Cardiac muscle cell (in vitro differentiated cells and primary cell): ENCODE data around the gene ZFP64. TPM values are rescaled to one million over a fixed set of nuclear protein-coding genes. Genes with fewer than 3 reads are reported as not detected.

Experiments used
- DNase-seq, 2 donors: peaks; one replicate each; pipeline versions ENCODE4 v3.0.0 to v3.0.0-alpha.2; 2010 to 2017; ENCODE audit warnings: low read depth in 1 of 2, low spot score in 1 of 2
- H3K27ac ChIP-seq: fragments of 200-600 bp; sonication (generic); 2 replicates; pipeline ENCODE4 v1.5.1; 2016
- H3K27me3 ChIP-seq: fragments of 200-600 bp; sonication (generic); 2 replicates; pipeline ENCODE4 v1.6.0; 2016; ENCODE audit warnings: control low read depth
- H3K36me3 ChIP-seq: fragments of 200-600 bp; sonication (generic); 2 replicates; pipeline ENCODE4 v1.5.1; 2016; ENCODE audit warnings: control low read depth
- H3K4me1 ChIP-seq: fragments of 200-600 bp; sonication (generic); 2 replicates; pipeline ENCODE4 v1.8.1; 2017; ENCODE audit warnings: low read depth, mild to moderate bottlenecking, mixed run types
- H3K4me3 ChIP-seq: fragments of 200-600 bp; sonication (generic); 2 replicates; pipeline ENCODE4 v1.5.1; 2016; ENCODE audit warnings: mild to moderate bottlenecking
- H3K9me3 ChIP-seq: fragments of 200-600 bp; sonication (generic); 2 replicates; pipeline ENCODE4 v1.5.1; 2017; ENCODE audit warnings: low read depth, mild to moderate bottlenecking, control low read depth
- polyA plus RNA-seq: library from polyadenylated mRNA; unstranded; fragments of >200 nt; fragmentation: Nextera tagmentation; extraction: Ambion mirVana; gene quantifications from 2 replicates; pipeline ENCODE4 v1.2.1, GENCODE V29; 2016
- total RNA-seq: library from RNA; depleted of rRNA; stranded (reverse); fragments of >200 nt; gene quantifications from 2 replicates; pipeline ENCODE4 v1.2.3, GENCODE V29; 2016
- TF ChIP-seq, protein P1 (sequence below): IDR thresholded peaks from 2 replicates; pipeline ENCODE4 v1.5.1; 2012; ENCODE audit warnings: low read depth, mild to moderate bottlenecking, low read length

The ZFP64 gene
- total RNA-seq: 14.2 and 17.7 TPM in 2 replicates
- polyA plus RNA-seq: 9.6 and 17.2 TPM in 2 replicates

DNA sequence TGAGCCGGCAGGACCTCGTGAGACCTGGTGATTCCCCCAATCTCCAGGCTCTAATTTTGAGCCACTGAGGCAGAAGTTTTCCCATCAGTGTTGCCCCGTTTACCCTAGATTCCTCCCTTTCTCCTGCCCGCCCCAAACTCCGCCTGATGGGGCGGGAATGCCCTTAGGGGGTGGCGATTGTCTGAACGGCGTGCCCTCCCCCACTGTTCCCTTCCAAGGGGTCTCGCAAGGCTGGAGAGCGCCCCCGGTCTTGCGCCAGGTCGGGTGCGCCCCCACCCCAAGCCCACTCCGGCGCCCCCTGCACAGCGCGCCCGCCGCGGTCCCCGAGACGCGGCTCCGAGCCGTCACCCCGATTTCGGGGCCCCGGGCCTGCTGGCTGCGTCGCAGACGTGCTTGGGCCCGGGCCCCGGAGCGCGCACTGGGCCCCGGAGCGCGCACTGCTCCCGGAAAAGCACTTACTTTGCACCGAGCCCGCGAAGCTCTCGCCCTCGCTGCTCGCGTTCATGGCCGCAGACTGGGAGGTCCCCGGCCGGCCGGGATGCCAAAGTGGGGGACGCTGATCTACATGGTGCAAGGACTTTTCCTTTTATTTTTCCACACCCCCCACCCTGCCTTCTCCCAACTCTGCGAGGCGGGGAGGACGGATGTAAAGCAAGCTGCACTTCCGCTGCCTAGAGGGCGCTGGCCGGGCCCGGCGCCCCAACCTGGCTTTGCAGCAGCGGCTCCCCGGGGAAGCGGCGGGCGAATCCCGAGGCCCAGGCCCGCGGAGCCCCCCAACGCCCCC, at the start of gene ZFP64:
ZFP64 (minus strand) TSS at position 648 of the 784 bp plus-strand sequence; CDS start at position 505, 143 bp downstream.
- H3K36me3 ChIP-seq: no peaks in the 10 kb centered on the region
- H3K9me3 ChIP-seq: no peaks in the 10 kb centered on the region
- no peaks in the 10 kb centered on the region for H3K4me1 ChIP-seq
- H3K27ac ChIP-seq: peak within 1 kb of the TSS; percentile 5
- no peaks in the 10 kb centered on the region for H3K27me3 ChIP-seq
- peak within 1 kb of the TSS; percentile 80 for H3K4me3 ChIP-seq
- DNase-seq: peak; percentile 80
- TF ChIP-seq, protein P1, sequence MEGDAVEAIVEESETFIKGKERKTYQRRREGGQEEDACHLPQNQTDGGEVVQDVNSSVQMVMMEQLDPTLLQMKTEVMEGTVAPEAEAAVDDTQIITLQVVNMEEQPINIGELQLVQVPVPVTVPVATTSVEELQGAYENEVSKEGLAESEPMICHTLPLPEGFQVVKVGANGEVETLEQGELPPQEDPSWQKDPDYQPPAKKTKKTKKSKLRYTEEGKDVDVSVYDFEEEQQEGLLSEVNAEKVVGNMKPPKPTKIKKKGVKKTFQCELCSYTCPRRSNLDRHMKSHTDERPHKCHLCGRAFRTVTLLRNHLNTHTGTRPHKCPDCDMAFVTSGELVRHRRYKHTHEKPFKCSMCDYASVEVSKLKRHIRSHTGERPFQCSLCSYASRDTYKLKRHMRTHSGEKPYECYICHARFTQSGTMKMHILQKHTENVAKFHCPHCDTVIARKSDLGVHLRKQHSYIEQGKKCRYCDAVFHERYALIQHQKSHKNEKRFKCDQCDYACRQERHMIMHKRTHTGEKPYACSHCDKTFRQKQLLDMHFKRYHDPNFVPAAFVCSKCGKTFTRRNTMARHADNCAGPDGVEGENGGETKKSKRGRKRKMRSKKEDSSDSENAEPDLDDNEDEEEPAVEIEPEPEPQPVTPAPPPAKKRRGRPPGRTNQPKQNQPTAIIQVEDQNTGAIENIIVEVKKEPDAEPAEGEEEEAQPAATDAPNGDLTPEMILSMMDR: peak; percentile 65

DNA sequence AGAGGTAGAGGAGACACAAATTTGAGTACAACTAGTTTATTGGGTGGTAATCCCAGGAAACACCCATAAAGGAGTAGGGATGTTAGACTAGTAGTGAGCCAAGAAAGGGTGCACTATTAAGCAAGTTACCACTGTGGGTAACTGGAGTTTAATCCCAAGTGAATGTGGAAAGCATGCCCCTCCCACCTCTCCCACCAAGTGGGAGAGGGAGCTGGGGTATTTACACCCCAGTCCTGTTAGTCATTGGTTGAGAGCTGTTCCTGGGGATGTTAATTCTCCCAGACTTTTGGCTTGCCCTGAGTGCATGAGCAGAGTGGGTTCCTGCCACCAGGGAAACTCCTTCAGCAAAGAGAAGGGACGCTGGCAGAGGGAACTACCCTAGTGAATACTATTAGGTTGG, 49.2 kb upstream of the ZFP64 start:
- no peak for DNase-seq
- Histone ChIP-seq H3K27me3 (no peaks in the 10 kb centered on the region), H3K27ac (no peak overlapping the region), H3K36me3 (no peaks in the 10 kb centered on the region), H3K9me3 (no peaks in the 10 kb centered on the region), H3K4me1 (no peaks in the 10 kb centered on the region), H3K4me3 (no peak overlapping the region)
- TF ChIP-seq, protein P1: no peak

DNA sequence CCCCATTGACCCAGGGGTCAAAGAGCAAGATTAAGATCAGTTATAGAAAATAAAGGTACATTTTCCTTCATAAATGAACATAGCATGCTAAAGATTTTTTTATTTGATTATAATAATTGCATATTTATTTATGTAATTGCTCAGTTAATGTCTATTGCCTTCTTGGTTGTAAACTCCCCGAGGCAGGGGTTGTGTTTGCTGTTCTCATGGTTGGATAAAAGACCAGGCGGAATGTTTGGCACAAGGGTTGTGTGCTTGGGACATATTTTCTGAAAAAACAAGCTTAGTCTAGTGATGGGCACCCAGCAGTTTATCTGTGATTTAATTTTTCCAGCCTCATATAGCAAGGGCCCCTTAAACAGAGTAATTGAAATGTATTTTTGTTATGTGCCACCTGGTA, 47.5 kb upstream of the ZFP64 start:
- Histone ChIP-seq H3K4me1 (no peaks in the 10 kb centered on the region), H3K27me3 (no peaks in the 10 kb centered on the region), H3K36me3 (no peaks in the 10 kb centered on the region), H3K9me3 (no peaks in the 10 kb centered on the region), H3K27ac (no peak overlapping the region), H3K4me3 (no peak overlapping the region)
- no peak for DNase-seq
- TF ChIP-seq, protein P1: no peak

DNA sequence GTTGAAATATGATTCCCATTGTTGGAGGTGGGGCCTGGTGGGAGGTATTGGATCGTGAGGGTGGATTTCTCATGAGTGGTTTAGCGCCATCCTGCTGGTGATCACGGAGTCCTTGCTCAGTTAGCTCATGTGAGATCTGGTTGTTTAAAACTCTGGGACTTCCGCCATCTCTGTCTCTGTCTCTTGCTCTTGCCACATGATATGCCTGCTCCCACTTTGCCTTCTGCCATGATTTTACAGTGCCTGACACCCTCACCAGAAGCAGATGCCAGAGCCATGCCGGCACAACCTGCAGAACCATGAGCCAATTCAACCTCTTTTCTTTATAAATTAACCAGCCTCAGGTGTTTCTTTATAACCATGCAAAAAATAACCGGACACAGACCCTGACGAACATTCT, 44.7 kb upstream of the ZFP64 start:
- Histone ChIP-seq H3K27me3 (no peaks in the 10 kb centered on the region), H3K4me1 (no peaks in the 10 kb centered on the region), H3K36me3 (no peaks in the 10 kb centered on the region), H3K27ac (no peak overlapping the region), H3K4me3 (no peak overlapping the region), H3K9me3 (no peaks in the 10 kb centered on the region)
- DNase-seq: no peak
- TF ChIP-seq, protein P1: no peak

DNA sequence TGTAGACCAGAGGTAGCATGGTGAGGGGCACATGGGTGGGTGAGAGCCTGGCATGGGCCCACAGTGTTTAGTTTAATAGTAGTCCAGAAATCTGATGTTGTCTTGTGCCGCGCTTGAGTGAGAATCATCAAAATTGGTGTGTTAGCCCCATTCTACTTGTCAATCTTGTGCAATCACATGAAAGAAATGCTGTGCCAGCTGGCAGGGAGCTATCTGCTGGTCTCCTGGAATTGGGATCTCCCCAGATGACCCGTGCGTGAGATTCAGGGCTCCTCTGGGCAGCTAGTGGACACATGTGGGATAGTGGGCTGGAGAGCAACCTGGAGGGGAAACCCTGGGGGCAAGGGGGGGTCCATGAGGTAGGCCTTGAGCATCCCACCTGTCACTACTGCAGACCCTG, 43.5 kb upstream of the ZFP64 start:
- Histone ChIP-seq H3K36me3 (no peaks in the 10 kb centered on the region), H3K4me3 (no peak overlapping the region), H3K27me3 (no peaks in the 10 kb centered on the region), H3K9me3 (no peaks in the 10 kb centered on the region), H3K4me1 (no peaks in the 10 kb centered on the region), H3K27ac (no peak overlapping the region)
- TF ChIP-seq, protein P1: no peak
- DNase-seq: no peak
